ENCODE measurements around the gene POLR2J.

POLR2J gene

DNA sequence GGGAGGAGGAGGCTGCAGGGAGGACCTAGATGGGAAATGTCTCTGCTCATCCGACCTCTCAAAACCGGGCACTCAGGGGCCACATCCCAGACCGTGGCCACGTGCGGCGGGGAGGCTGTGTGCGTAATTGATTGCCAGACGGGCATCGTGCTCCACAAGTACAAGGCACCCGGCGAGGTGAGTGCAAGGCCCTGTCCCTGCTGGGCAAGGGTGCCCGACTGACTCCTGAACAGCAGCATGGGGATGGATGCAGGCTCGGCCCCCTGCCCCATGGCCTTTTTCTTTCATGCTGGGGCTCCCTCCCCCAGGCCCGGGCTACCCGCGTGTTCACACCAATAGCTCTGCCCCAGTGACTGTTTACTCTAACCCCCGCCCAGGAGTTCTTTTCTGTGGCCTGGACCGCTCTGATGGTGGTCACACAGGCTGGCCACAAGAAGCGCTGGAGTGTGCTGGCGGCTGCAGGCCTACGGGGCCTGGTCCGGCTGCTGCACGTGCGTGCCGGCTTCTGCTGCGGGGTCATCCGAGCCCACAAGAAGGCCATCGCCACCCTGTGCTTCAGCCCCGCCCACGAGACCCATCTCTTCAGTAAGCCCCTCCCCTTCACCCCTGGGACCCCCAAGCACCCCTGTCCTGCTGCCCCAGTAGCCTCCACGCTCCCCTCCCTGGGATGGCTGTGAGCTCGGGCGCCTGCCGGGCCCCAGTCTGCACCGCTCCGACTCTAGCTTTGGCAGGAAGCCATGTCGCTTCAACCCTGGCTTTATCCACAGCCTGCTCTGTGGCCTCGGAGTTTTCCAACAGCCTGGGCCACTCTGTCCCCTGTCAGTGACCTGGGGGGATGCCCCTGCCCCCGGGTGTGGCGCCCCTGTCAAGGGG lies 10.0 kb downstream of the POLR2J start:
- no peak overlapping the region for H3K4me3 ChIP-seq (ENCODE audit: low read depth, low read length)
- TF ChIP-seq, protein P1, sequence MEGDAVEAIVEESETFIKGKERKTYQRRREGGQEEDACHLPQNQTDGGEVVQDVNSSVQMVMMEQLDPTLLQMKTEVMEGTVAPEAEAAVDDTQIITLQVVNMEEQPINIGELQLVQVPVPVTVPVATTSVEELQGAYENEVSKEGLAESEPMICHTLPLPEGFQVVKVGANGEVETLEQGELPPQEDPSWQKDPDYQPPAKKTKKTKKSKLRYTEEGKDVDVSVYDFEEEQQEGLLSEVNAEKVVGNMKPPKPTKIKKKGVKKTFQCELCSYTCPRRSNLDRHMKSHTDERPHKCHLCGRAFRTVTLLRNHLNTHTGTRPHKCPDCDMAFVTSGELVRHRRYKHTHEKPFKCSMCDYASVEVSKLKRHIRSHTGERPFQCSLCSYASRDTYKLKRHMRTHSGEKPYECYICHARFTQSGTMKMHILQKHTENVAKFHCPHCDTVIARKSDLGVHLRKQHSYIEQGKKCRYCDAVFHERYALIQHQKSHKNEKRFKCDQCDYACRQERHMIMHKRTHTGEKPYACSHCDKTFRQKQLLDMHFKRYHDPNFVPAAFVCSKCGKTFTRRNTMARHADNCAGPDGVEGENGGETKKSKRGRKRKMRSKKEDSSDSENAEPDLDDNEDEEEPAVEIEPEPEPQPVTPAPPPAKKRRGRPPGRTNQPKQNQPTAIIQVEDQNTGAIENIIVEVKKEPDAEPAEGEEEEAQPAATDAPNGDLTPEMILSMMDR (IDR thresholded peaks at IDR 0.05; ENCODE audit: insufficient read depth, low read length, missing control alignments): no peak
- DNase-seq (ENCODE audit: low read depth, low spot score): no peak
- ChIA-PET CTCF (interaction anchor here (1.0 to 5.0 kb wide), 2 partner anchors 13 to 64 kb away, joined by 3 to 25 read pairs; no protein-coding TSS in a partner anchor), POLR2A (no interaction called here)

DNA sequence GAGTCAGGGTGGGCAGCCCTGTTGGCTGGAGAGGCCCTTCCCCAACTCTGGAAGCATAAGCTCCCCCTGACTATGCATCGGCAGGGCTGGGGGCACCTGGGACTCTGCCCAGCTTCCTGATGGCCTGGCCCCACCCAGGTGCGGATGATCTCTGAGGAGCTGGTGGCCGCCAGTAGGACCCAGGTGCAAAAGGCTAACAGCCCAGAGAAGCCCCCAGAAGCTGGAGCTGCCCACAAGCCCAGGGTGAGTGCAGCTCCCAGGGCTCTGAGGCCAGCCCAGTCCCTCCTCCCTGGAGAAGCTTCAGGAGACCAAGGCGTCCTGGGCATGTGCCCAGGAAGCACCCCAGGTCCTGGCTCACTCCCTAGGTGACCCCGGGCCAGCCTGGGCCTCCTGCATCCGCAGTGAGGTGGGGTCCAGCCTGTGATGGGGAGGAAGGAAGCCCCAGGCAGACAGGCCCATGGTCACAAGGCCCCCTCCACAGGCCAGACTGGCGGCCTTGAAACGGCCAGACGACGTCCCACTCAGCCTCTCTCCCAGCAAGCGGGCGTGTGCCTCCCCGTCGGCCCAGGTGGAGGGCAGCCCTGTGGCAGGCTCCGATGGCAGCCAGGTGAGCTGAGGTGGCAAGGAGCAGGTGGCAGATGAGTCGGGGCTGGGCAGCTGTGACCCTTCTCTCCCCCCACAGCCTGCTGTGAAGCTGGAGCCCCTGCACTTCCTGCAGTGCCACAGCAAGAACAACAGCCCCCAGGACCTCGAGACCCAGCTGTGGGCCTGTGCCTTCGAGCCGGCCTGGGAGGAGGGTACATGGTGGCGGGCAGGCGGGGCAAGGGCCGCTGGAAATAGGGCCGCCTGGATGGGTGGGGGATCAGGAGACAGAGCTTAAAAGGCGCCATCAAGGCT lies 10.9 kb downstream of the POLR2J start:
- CTCF ChIA-PET: interaction anchor here (0.8 to 5.0 kb wide), 6 partner anchors 12 to 187 kb away, joined by 3 to 25 read pairs (median 3); no protein-coding TSS in a partner anchor
- no peak for DNase-seq (ENCODE audit: low read depth, low spot score)
- POLR2A ChIA-PET: no interaction called here
- no peak overlapping the region for H3K4me3 ChIP-seq (ENCODE audit: low read depth, low read length)
- TF ChIP-seq, protein P1 (IDR thresholded peaks at IDR 0.05; ENCODE audit: insufficient read depth, low read length, missing control alignments): no peak

GRCh38 chr7:102466097-102466496 lies 12.6 kb downstream of the POLR2J start:
- no peak for DNase-seq (ENCODE audit: low read depth, low spot score)
- TF ChIP-seq, protein P1 (IDR thresholded peaks at IDR 0.05; ENCODE audit: insufficient read depth, low read length, missing control alignments): no peak
- CTCF ChIA-PET: interaction anchor here (0.6 to 5.0 kb wide), 7 partner anchors 11 to 188 kb away, joined by 3 to 25 read pairs (median 3); no protein-coding TSS in a partner anchor
- H3K4me3 ChIP-seq (ENCODE audit: low read depth, low read length): peak overlapping the region; percentile 99
- POLR2A ChIA-PET: no interaction called here

DNA sequence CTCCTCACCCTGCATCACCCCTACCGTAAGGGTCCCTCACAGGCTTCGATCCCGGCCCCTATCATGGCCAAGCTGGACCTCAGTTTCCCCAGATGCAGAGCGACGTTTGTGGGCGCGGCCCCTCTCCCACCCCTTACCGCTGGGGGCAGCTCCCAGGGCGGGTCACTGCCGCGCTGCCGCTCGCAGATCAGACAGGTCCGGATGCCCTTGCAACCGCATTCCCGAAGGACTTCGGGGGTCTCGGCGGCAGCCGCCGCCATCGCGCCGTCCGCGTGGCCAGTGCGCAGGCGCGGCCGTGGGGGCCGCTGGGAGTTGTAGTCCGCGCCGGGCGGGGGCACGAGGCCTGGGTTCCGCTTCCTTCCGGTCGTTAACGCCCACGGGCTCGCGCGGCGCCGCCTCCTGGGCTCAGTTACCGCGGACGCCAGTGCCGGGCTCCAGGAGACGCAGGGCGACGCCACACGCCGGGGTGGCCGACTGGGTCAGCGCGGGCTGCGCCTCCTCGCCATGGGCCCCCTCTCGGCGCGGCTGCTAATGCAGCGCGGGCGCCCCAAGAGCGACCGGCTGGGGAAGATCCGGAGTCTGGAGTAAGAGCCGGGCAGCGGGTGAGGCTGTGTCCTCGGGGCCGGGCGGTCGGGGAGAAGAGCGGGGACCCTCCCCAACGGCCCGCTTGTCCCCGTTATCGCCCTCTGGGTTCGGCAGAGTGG lies 14.0 kb downstream of the POLR2J start, which contains the start of the genes ALKBH4 and LRWD1:
Gene ALKBH4 (minus strand): TSS at position 287 of the 704 bp plus-strand sequence. CDS start 27 bp downstream, at position 260.
Gene LRWD1 (plus strand): TSS at position 408 of the 704 bp plus-strand sequence. CDS start 97 bp downstream, at position 505.
- CTCF ChIA-PET: interaction anchor here (0.8 to 5.0 kb wide), 11 partner anchors 8 to 187 kb away, joined by 3 to 25 read pairs (median 4); no protein-coding TSS in a partner anchor
- TF ChIP-seq, protein P1 (IDR thresholded peaks at IDR 0.05; ENCODE audit: insufficient read depth, low read length, missing control alignments): peak; percentile 19
- POLR2A ChIA-PET: interaction anchor here (0.6 to 0.9 kb wide), 3 partner anchors 9 to 31 kb away, joined by 3 to 5 read pairs (median 5); no protein-coding TSS in a partner anchor

DNA sequence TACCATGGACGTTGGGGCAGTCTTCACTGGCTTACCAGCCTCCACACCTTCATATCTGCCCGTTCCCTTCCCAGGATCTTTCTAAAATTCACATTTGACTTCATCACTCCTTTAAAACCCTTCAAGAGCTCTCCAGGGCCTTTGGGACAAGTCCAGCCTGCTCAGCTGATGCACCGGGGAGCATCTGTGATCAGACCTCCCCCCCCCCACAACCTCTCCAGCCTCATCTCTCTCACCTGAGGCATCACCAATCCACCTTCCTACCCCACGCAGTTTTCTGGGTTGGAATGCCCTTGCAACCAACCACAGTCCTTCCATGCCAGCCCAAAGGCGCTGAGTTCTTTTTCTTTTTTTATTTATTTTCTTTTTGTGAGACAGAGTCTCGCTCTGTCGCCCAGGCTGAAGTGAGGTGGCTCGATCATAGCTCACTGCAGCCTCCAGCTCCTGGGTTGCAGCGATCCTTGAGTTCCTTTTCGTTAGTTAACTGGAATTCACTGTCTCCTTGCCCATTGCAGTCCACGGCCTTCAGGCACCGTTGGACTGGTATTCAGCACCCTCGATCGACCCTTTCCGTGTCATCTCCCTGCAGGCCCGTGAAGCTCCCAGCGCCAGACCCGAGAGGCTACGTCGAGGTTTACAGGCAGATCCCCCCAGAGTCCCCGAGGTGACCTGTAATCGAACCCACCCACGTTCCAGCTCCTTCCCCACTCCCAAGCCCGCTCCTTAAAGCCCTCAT lies 14.7 kb downstream of the POLR2J start:
- TF ChIP-seq, protein P1 (IDR thresholded peaks at IDR 0.05; ENCODE audit: insufficient read depth, low read length, missing control alignments): no peak
- POLR2A ChIA-PET: interaction anchor here (0.6 to 0.9 kb wide), 3 partner anchors 8 to 30 kb away, joined by 3 to 5 read pairs (median 5); no protein-coding TSS in a partner anchor
- peak overlapping the region; percentile 99 for H3K4me3 ChIP-seq (ENCODE audit: low read depth, low read length)
- DNase-seq (ENCODE audit: low read depth, low spot score): no peak
- CTCF ChIA-PET: interaction anchor here (0.8 to 5.0 kb wide), 9 partner anchors 8 to 73 kb away, joined by 3 to 25 read pairs (median 4); no protein-coding TSS in a partner anchor

More for the DNA sequence above, 14.0 kb downstream of the POLR2J start, which contains the start of the genes ALKBH4 and LRWD1:
- DNase-seq (ENCODE audit: low read depth, low spot score): no peak
- peak within 1 kb of the TSS; percentile 99 for H3K4me3 ChIP-seq (ENCODE audit: low read depth, low read length)
